Stromal cell of bone marrow (primary cell): ENCODE measurements around the gene KMT5B.
A peak's percentile ranks its signal among the peaks of the same experiment; 100 is the strongest.

Experiments used
- DNase-seq: peaks from one replicate; pipeline ENCODE4 v3.0.0-alpha.2; 2012; ENCODE audit warnings: low read depth

Gene KMT5B

GRCh38 chr11:68215524-68216170 is 2.6 kb upstream of the KMT5B start:
- DNase-seq: no peak

- no peak for DNase-seq
Measured at GRCh38 chr11:68215087-68215445, 2.0 kb upstream of the KMT5B start.

GRCh38 chr11:68214173-68215086 is 1.3 kb upstream of the KMT5B start:
- DNase-seq: no peak

- DNase-seq: peak; percentile 81
Measured at GRCh38 chr11:68213555-68214172, 568 bp upstream of the KMT5B start.

- DNase-seq: peak; percentile 68
Measured at GRCh38 chr11:68212421-68213134, 518 bp downstream of the KMT5B start.

GRCh38 chr11:68211546-68211945 is 1.6 kb downstream of the KMT5B start:
- no peak for DNase-seq

- DNase-seq: peak; percentile 40
Measured at GRCh38 chr11:68206211-68206610, 6.9 kb downstream of the KMT5B start.

GRCh38 chr11:68204402-68204801 is 8.7 kb downstream of the KMT5B start:
- DNase-seq: no peak

GRCh38 chr11:68202165-68202564 is 10.9 kb downstream of the KMT5B start:
- no peak for DNase-seq

- DNase-seq: no peak
Measured at GRCh38 chr11:68201492-68201891, 11.6 kb downstream of the KMT5B start.

- DNase-seq: peak; percentile 74
Measured at GRCh38 chr11:68200639-68201038, 12.5 kb downstream of the KMT5B start.

GRCh38 chr11:68199295-68199987 is 13.7 kb downstream of the KMT5B start:
- DNase-seq: no peak

- no peak for DNase-seq
Measured at GRCh38 chr11:68196219-68196618, 16.9 kb downstream of the KMT5B start.

- no peak for DNase-seq
Measured at GRCh38 chr11:68194675-68195294, 18.3 kb downstream of the KMT5B start.

GRCh38 chr11:68193018-68193417 is 20.1 kb downstream of the KMT5B start:
- no peak for DNase-seq

GRCh38 chr11:68191661-68192579 is 21.2 kb downstream of the KMT5B start:
- no peak for DNase-seq

GRCh38 chr11:68189888-68190287 is 23.2 kb downstream of the KMT5B start:
- no peak for DNase-seq

- no peak for DNase-seq
Measured at GRCh38 chr11:68189082-68189481, 24.0 kb downstream of the KMT5B start.

GRCh38 chr11:68186061-68186460 is 27.0 kb downstream of the KMT5B start:
- DNase-seq: no peak
